ENCODE data around the gene ATXN7L3.

GRCh38 chr17:44206825-44207155, 7.1 kb upstream of the ATXN7L3 start:
- no peak for TF ChIP-seq CTCF (IDR thresholded peaks at IDR 0.05; ENCODE audit: extremely low read depth in 1 of 2, insufficient read depth in 1 of 2, low read depth in 1 of 2, low read length in 2 of 2)
- no peak for TF ChIP-seq POLR2A (IDR thresholded peaks at IDR 0.05; ENCODE audit: low read depth, low read length)
- TF ChIP-seq EZH2 (IDR thresholded peaks at IDR 0.05; ENCODE audit: borderline replicate concordance, low read depth, low read length, severe bottlenecking): no peak
- no peak for TF ChIP-seq POLR2AphosphoS5 (IDR thresholded peaks at IDR 0.05; ENCODE audit: insufficient read depth, low read depth, low read length)

Measured in endothelial cell of umbilical vein (primary cell).